GM12878 (cell line): Measurements from ENCODE around the gene MPC1L. TPM values are rescaled to one million over a fixed set of nuclear protein-coding genes. Genes with fewer than 3 reads are reported as not detected.

Experiments used
- ATF3 ChIP-seq: IDR thresholded peaks from 2 replicates; pipeline ENCODE4 v1.6.1; 2011; ENCODE audit warnings: low read depth, mild to moderate bottlenecking, low read length, moderate library complexity, borderline replicate concordance; ENCODE audit errors: extremely low read depth
- EGR1 ChIP-seq, 2 experiments: IDR thresholded peaks; 1 replicate in 1 of 2; 2 replicates in 1 of 2; pipeline ENCODE4 v1.6.1; 2011 to 2012; ENCODE audit warnings: low read depth in 2 of 2, low read length in 2 of 2, borderline replicate concordance in 1 of 2, mild to moderate bottlenecking in 1 of 2, moderate library complexity in 1 of 2
- EP300 ChIP-seq, 2 experiments: fragments of 150-350 bp in 1 of 2; IDR thresholded peaks; 2 replicates each; pipeline ENCODE4 v1.6.1; 2011 to 2012; ENCODE audit warnings: low read depth in 2 of 2, low read length in 2 of 2, borderline replicate concordance in 1 of 2, improper control_type of control experiment in 1 of 2, inconsistent platforms in 1 of 2; ENCODE audit not compliant: control insufficient read depth in 1 of 2
- GATAD2B ChIP-seq: fragments of 450-650 bp; conservative IDR thresholded peaks from 2 replicates; pipeline ENCODE4 v1.6.1; 2017; ENCODE audit warnings: low read depth, mild to moderate bottlenecking, moderate library complexity
- HDGF ChIP-seq: fragments of 450-650 bp; IDR thresholded peaks from 2 replicates; pipeline ENCODE4 v1.6.1; 2016; ENCODE audit warnings: antibody characterized with exemption
- MYB ChIP-seq: fragments of 150-350 bp; IDR thresholded peaks from 2 replicates; pipeline ENCODE4 v1.6.1; 2014; ENCODE audit warnings: mild to moderate bottlenecking, low read depth, low read length, borderline replicate concordance
- NR2C2 ChIP-seq: IDR thresholded peaks from 2 replicates; pipeline ENCODE4 v1.6.1; 2011; ENCODE audit warnings: borderline replicate concordance, low read depth; ENCODE audit not compliant: control insufficient read depth, insufficient read length
- NR2F1 ChIP-seq: fragments of 450-650 bp; conservative IDR thresholded peaks from 2 replicates; pipeline ENCODE4 v1.6.1; 2017; ENCODE audit warnings: mild to moderate bottlenecking
- POLR2A ChIP-seq: IDR thresholded peaks from 2 replicates; pipeline ENCODE4 v1.6.1; 2011; ENCODE audit warnings: low read depth, mild to moderate bottlenecking, low read length
- POLR2AphosphoS5 ChIP-seq: IDR thresholded peaks from 2 replicates; pipeline ENCODE4 v1.6.1; 2011; ENCODE audit warnings: mild to moderate bottlenecking, low read length, inconsistent platforms
- SMAD5 ChIP-seq: IDR thresholded peaks from 2 replicates; pipeline ENCODE4 v1.6.1; 2016; ENCODE audit warnings: antibody characterized with exemption, low read depth
- SMC3 ChIP-seq: IDR thresholded peaks from 2 replicates; pipeline ENCODE4 v1.6.1; 2011; ENCODE audit warnings: low read length, improper control_type of control experiment, borderline replicate concordance
- SUZ12 ChIP-seq: fragments of 200-600 bp; sonication (generic); IDR thresholded peaks from one replicate; pipeline ENCODE4 v1.6.1; 2018; ENCODE audit warnings: antibody characterized with exemption, mild to moderate bottlenecking; ENCODE audit not compliant: unreplicated experiment
- WRNIP1 ChIP-seq: IDR thresholded peaks from 2 replicates; pipeline ENCODE4 v1.6.1; 2011; ENCODE audit warnings: low read depth, low read length, improper control_type of control experiment, borderline replicate concordance
- YBX1 ChIP-seq: fragments of 450-650 bp; IDR thresholded peaks from 2 replicates; pipeline ENCODE4 v1.6.1; 2016; ENCODE audit warnings: antibody characterized with exemption
- ZNF24 ChIP-seq: fragments of 450-650 bp; IDR thresholded peaks from 2 replicates; pipeline ENCODE4 v1.6.1; 2017; ENCODE audit warnings: antibody characterized with exemption, mild to moderate bottlenecking
- polyA plus RNA-seq, 11 experiments: library from polyadenylated mRNA; depleted of rRNA in 4 of 11; unstranded in 6 of 11; stranded (reverse) in 5 of 11; fragments of >200 nt; fragmentation: Nextera tagmentation in 4 of 11; fragmentation: Illumina TruSeq in 1 of 11; extraction: Ambion mirVana in 4 of 11; extraction: Trizol in 1 of 11; gene quantifications; 1 replicate in 1 of 11; 2 replicates in 10 of 11; pipeline versions ENCODE4 v1.2.1 to v1.2.3, GENCODE V29; 2011 to 2016; ENCODE audit warnings: inconsistent platforms in 2 of 11, missing spikeins in 2 of 11, low read depth in 1 of 11
- total RNA-seq, 4 experiments: library from RNA; depleted of rRNA in 3 of 4; stranded (reverse); fragments of >200 nt in 3 of 4; fragmentation: Illumina TruSeq in 1 of 4; extraction: Trizol in 1 of 4; gene quantifications; 2 replicates each; pipeline versions ENCODE4 v1.2.1 to v1.2.3, GENCODE V29; 2013 to 2021
- TF ChIP-seq, protein P1 (sequence below): fragments of 450-650 bp; IDR thresholded peaks from 2 replicates; pipeline ENCODE4 v1.6.1; 2017; ENCODE audit warnings: mild to moderate bottlenecking, moderate library complexity
- TF ChIP-seq, protein P2 (sequence below): fragments of 450-650 bp; IDR thresholded peaks from 2 replicates; pipeline ENCODE4 v1.6.1; 2018; ENCODE audit warnings: mild to moderate bottlenecking, low read depth, moderate library complexity; ENCODE audit not compliant: partially characterized antibody

MPC1L gene
- total and polyA plus RNA-seq, 10 of the 15 experiments (the other 5 are each of a cell fraction or from before 2014, with no cell fraction given), result not detected

- TF ChIP-seq, protein P1, sequence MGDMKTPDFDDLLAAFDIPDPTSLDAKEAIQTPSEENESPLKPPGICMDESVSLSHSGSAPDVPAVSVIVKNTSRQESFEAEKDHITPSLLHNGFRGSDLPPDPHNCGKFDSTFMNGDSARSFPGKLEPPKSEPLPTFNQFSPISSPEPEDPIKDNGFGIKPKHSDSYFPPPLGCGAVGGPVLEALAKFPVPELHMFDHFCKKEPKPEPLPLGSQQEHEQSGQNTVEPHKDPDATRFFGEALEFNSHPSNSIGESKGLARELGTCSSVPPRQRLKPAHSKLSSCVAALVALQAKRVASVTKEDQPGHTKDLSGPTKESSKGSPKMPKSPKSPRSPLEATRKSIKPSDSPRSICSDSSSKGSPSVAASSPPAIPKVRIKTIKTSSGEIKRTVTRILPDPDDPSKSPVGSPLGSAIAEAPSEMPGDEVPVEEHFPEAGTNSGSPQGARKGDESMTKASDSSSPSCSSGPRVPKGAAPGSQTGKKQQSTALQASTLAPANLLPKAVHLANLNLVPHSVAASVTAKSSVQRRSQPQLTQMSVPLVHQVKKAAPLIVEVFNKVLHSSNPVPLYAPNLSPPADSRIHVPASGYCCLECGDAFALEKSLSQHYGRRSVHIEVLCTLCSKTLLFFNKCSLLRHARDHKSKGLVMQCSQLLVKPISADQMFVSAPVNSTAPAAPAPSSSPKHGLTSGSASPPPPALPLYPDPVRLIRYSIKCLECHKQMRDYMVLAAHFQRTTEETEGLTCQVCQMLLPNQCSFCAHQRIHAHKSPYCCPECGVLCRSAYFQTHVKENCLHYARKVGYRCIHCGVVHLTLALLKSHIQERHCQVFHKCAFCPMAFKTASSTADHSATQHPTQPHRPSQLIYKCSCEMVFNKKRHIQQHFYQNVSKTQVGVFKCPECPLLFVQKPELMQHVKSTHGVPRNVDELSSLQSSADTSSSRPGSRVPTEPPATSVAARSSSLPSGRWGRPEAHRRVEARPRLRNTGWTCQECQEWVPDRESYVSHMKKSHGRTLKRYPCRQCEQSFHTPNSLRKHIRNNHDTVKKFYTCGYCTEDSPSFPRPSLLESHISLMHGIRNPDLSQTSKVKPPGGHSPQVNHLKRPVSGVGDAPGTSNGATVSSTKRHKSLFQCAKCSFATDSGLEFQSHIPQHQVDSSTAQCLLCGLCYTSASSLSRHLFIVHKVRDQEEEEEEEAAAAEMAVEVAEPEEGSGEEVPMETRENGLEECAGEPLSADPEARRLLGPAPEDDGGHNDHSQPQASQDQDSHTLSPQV, result no peak
- TF ChIP-seq POLR2AphosphoS5 (peak; percentile 81; the same call in 1 of the 2 replicates), WRNIP1 (0 out of 2 replicates have a peak, but pooled peaks have one; percentile 64), NR2F1 (0 out of 2 replicates have a peak, but pooled peaks have one; percentile 10), ATF3 (peak; percentile 63; the same call in 1 of the 2 replicates), HDGF (0 out of 2 replicates have a peak, but pooled peaks have one; percentile 44), YBX1 (no peak), MYB (no peak), POLR2A (peak; percentile 92), EGR1 (IDR thresholded peaks at IDR 0.05; ENCODE audit: borderline replicate concordance in 1 of 2, low read depth in 2 of 2, low read length in 2 of 2) (no peak), GATAD2B (peak; percentile 55; the same call in 1 of the 2 replicates), SMC3 (no peak), SUZ12 (no peak), SMAD5 (no peak), NR2C2 (no peak), ZNF24 (no peak), EP300 (IDR thresholded peaks at IDR 0.05; ENCODE audit: borderline replicate concordance in 1 of 2, control insufficient read depth in 1 of 2, low read depth in 2 of 2, low read length in 2 of 2) (no peak)
- TF ChIP-seq, protein P2, sequence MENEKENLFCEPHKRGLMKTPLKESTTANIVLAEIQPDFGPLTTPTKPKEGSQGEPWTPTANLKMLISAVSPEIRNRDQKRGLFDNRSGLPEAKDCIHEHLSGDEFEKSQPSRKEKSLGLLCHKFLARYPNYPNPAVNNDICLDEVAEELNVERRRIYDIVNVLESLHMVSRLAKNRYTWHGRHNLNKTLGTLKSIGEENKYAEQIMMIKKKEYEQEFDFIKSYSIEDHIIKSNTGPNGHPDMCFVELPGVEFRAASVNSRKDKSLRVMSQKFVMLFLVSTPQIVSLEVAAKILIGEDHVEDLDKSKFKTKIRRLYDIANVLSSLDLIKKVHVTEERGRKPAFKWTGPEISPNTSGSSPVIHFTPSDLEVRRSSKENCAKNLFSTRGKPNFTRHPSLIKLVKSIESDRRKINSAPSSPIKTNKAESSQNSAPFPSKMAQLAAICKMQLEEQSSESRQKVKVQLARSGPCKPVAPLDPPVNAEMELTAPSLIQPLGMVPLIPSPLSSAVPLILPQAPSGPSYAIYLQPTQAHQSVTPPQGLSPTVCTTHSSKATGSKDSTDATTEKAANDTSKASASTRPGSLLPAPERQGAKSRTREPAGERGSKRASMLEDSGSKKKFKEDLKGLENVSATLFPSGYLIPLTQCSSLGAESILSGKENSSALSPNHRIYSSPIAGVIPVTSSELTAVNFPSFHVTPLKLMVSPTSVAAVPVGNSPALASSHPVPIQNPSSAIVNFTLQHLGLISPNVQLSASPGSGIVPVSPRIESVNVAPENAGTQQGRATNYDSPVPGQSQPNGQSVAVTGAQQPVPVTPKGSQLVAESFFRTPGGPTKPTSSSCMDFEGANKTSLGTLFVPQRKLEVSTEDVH, result no peak
Measured at GRCh38 chrX:40647307-40648197, 24.3 kb downstream of the MPC1L start, which contains the start of gene CXorf38 (continued).
